ENCODE results near the gene TTC24. TPM values are rescaled to one million over a fixed set of nuclear protein-coding genes. Genes with fewer than 3 reads are reported as not detected.

Gene TTC24
- total and polyA plus RNA-seq, 10 of the 15 experiments (the other 5 are each of a cell fraction or from before 2014, with no cell fraction given): 0.05 to 6.4 (median 2.9) TPM; not detected in 1

DNA sequence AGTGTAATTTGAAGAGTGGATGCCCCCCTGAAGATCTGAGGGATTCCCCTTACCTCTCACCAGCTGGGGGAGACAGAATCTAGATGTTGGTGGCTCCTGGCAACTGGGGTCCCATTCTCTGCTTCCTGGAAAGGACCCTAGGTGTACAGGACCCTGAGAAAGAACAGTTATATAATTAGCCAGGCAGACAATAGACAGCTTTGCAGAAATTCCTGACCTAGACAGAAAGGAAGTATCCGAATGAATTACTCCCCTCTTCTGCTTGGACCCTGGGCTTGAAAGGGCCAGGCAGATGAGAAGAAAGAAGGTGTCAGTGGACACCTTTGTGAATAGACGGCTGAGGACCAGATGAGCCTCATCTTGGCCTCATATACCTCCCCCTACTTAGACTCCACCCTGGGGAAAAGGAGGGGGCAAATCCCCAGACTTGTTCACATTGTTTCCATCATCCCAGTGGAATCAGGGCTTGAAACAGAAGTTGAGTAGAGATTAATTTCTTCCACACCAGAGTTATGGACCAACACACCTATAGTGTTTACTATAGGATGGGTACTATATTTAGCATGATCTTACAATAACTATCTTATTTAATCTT is 5.4 kb upstream of the TTC24 start (continued):
- TF ChIP-seq KAT2A (conservative IDR thresholded peaks at IDR 0.05; ENCODE audit: control insufficient read depth, low read depth, low read length) (no peak), CHD4 (IDR thresholded peaks at IDR 0.05) (no peak), IRF4 (IDR thresholded peaks at IDR 0.05; ENCODE audit: low read depth, low read length) (no peak), NFIC (IDR thresholded peaks at IDR 0.05; ENCODE audit: low read depth, low read length) (no peak), RAD21 (IDR thresholded peaks at IDR 0.05; ENCODE audit: insufficient read depth, low read depth, low read length) (no peak), MYC (IDR thresholded peaks at IDR 0.05; ENCODE audit: insufficient read depth, insufficient read length, insufficient replicate concordance, low read length, severe bottlenecking) (no peak), KLF5 (IDR thresholded peaks at IDR 0.05; ENCODE audit: partially characterized antibody) (no peak), NR2F1 (conservative IDR thresholded peaks at IDR 0.05) (no peak), EGR1 (IDR thresholded peaks at IDR 0.05; ENCODE audit: borderline replicate concordance in 1 of 2, low read depth in 2 of 2, low read length in 2 of 2) (no peak)
- TF ChIP-seq, protein P1, sequence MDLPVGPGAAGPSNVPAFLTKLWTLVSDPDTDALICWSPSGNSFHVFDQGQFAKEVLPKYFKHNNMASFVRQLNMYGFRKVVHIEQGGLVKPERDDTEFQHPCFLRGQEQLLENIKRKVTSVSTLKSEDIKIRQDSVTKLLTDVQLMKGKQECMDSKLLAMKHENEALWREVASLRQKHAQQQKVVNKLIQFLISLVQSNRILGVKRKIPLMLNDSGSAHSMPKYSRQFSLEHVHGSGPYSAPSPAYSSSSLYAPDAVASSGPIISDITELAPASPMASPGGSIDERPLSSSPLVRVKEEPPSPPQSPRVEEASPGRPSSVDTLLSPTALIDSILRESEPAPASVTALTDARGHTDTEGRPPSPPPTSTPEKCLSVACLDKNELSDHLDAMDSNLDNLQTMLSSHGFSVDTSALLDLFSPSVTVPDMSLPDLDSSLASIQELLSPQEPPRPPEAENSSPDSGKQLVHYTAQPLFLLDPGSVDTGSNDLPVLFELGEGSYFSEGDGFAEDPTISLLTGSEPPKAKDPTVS (IDR thresholded peaks at IDR 0.05; ENCODE audit: low read depth, low read length): no peak
- TF ChIP-seq, protein P2, sequence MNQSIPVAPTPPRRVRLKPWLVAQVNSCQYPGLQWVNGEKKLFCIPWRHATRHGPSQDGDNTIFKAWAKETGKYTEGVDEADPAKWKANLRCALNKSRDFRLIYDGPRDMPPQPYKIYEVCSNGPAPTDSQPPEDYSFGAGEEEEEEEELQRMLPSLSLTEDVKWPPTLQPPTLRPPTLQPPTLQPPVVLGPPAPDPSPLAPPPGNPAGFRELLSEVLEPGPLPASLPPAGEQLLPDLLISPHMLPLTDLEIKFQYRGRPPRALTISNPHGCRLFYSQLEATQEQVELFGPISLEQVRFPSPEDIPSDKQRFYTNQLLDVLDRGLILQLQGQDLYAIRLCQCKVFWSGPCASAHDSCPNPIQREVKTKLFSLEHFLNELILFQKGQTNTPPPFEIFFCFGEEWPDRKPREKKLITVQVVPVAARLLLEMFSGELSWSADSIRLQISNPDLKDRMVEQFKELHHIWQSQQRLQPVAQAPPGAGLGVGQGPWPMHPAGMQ (IDR thresholded peaks at IDR 0.05; ENCODE audit: borderline replicate concordance): no peak
- TF ChIP-seq, protein P3, sequence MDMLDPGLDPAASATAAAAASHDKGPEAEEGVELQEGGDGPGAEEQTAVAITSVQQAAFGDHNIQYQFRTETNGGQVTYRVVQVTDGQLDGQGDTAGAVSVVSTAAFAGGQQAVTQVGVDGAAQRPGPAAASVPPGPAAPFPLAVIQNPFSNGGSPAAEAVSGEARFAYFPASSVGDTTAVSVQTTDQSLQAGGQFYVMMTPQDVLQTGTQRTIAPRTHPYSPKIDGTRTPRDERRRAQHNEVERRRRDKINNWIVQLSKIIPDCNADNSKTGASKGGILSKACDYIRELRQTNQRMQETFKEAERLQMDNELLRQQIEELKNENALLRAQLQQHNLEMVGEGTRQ (IDR thresholded peaks at IDR 0.05; ENCODE audit: borderline replicate concordance, low read depth, low read length): no peak
- TF ChIP-seq, protein P4, sequence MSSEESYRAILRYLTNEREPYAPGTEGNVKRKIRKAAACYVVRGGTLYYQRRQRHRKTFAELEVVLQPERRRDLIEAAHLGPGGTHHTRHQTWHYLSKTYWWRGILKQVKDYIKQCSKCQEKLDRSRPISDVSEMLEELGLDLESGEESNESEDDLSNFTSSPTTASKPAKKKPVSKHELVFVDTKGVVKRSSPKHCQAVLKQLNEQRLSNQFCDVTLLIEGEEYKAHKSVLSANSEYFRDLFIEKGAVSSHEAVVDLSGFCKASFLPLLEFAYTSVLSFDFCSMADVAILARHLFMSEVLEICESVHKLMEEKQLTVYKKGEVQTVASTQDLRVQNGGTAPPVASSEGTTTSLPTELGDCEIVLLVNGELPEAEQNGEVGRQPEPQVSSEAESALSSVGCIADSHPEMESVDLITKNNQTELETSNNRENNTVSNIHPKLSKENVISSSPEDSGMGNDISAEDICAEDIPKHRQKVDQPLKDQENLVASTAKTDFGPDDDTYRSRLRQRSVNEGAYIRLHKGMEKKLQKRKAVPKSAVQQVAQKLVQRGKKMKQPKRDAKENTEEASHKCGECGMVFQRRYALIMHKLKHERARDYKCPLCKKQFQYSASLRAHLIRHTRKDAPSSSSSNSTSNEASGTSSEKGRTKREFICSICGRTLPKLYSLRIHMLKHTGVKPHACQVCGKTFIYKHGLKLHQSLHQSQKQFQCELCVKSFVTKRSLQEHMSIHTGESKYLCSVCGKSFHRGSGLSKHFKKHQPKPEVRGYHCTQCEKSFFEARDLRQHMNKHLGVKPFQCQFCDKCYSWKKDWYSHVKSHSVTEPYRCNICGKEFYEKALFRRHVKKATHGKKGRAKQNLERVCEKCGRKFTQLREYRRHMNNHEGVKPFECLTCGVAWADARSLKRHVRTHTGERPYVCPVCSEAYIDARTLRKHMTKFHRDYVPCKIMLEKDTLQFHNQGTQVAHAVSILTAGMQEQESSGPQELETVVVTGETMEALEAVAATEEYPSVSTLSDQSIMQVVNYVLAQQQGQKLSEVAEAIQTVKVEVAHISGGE (CRISPR knock-in tag; IDR thresholded peaks at IDR 0.05): no peak

All from GM12878 (cell line).